Measurements from ENCODE around the gene ALDH3B2. TPM values are rescaled to one million over a fixed set of nuclear protein-coding genes. Genes with fewer than 3 reads are reported as not detected.
"Not testable (repeated sequence)": the region's sequence is repeated elsewhere in the genome, so short reads cannot be mapped to it uniquely, and the experiment has no call there.

ALDH3B2 gene
- polyA plus RNA-seq, 1 donor = 0.90 TPM

- no peak for DNase-seq
Observed at GRCh38 chr11:67641338-67642172, 32.9 kb downstream of the ALDH3B2 start.

GRCh38 chr11:67640758-67641337 lies 33.6 kb downstream of the ALDH3B2 start:
- no peak for DNase-seq

- no peak for DNase-seq
Observed at GRCh38 chr11:67640021-67640757, 34.2 kb downstream of the ALDH3B2 start.

- DNase-seq = no peak
Observed at GRCh38 chr11:67639438-67639859, 35.0 kb downstream of the ALDH3B2 start, which contains the start of gene TBX10. Gene TBX10, minus strand, starts transcription at chr11:67639763. Its CDS starts 291 bp downstream, at chr11:67639472.

- DNase-seq = no peak
Observed at GRCh38 chr11:67638535-67639437, 35.6 kb downstream of the ALDH3B2 start.

- not testable (repeated sequence) for DNase-seq
Observed at GRCh38 chr11:67637441-67637840, 37.0 kb downstream of the ALDH3B2 start.

- DNase-seq = no peak
Observed at GRCh38 chr11:67636962-67637361, 37.5 kb downstream of the ALDH3B2 start.

GRCh38 chr11:67635231-67635521 lies 39.2 kb downstream of the ALDH3B2 start:
- DNase-seq = no peak

GRCh38 chr11:67634366-67635230 lies 39.8 kb downstream of the ALDH3B2 start:
- no peak for DNase-seq

GRCh38 chr11:67633758-67634365 lies 40.6 kb downstream of the ALDH3B2 start:
- no peak for DNase-seq

GRCh38 chr11:67632982-67633755 lies 41.3 kb downstream of the ALDH3B2 start:
- DNase-seq = no peak

- DNase-seq = no peak
Observed at GRCh38 chr11:67632175-67632981, 42.0 kb downstream of the ALDH3B2 start.

GRCh38 chr11:67631853-67632174 lies 42.6 kb downstream of the ALDH3B2 start:
- no peak for DNase-seq

GRCh38 chr11:67631411-67631810 lies 43.0 kb downstream of the ALDH3B2 start:
- DNase-seq = no peak

GRCh38 chr11:67630943-67631331 lies 43.5 kb downstream of the ALDH3B2 start:
- no peak for DNase-seq

GRCh38 chr11:67630228-67630942 lies 44.0 kb downstream of the ALDH3B2 start:
- peak; percentile 96 for DNase-seq

GRCh38 chr11:67629386-67630227 lies 44.8 kb downstream of the ALDH3B2 start, which contains the start of gene NUDT8:
Gene NUDT8, minus strand, starts transcription at chr11:67629937. Its CDS starts 26 bp downstream, at chr11:67629911.
- DNase-seq = peak; percentile 82

Measured in hindlimb muscle (tissue), 1 donor.